MM.1S (cell line): Measurements from ENCODE around the gene FGF5.

Experiments
- CTCF ChIP-seq: fragments of 300-600 bp; sonication (generic); IDR thresholded peaks from 2 replicates; pipeline ENCODE4 v1.5.1; 2016; ENCODE audit warnings: antibody characterized with exemption, low read length, mixed read lengths
- EZH2 ChIP-seq: fragments of 300-600 bp; sonication (generic); optimal IDR thresholded peaks from 2 replicates; pipeline ENCODE3; 2017; ENCODE audit warnings: low read depth, mild to moderate bottlenecking, antibody characterized with exemption, low read length, mixed read lengths
- EZH2phosphoT487 ChIP-seq: fragments of 300-600 bp; sonication (generic); IDR thresholded peaks from 2 replicates; pipeline ENCODE4 v1.6.1; 2018; ENCODE audit warnings: antibody characterized with exemption, low read length

- TF ChIP-seq CTCF = no peak
- TF ChIP-seq EZH2phosphoT487 = no peak
- no peak for TF ChIP-seq EZH2
Measured at GRCh38 chr4:80255329-80256095, 11.0 kb upstream of the FGF5 start.
